Trophoblast cell (in vitro differentiated cells and primary cell): Measurements from ENCODE around the gene ALPK3.

Experiments used
- DNase-seq, 2 donors: peaks; one replicate each; pipeline ENCODE4 v3.0.0-alpha.2; 2016
- H2AFZ ChIP-seq: 2 replicates; pipeline ENCODE4 v1.6.1; 2013; ENCODE audit warnings: low read length, moderate library complexity, mild to moderate bottlenecking; ENCODE audit not compliant: insufficient read depth, poor library complexity
- H2AK5ac ChIP-seq: 2 replicates; pipeline ENCODE4 v1.6.1; 2013; ENCODE audit warnings: mild to moderate bottlenecking, low read length
- H2BK120ac ChIP-seq: 2 replicates; pipeline ENCODE4 v1.6.1; 2013; ENCODE audit warnings: low read length, mild to moderate bottlenecking, moderate library complexity; ENCODE audit not compliant: insufficient read depth, poor library complexity
- H2BK12ac ChIP-seq: 2 replicates; pipeline ENCODE4 v1.6.1; 2013; ENCODE audit warnings: mild to moderate bottlenecking, low read length, moderate library complexity
- H2BK5ac ChIP-seq: 2 replicates; pipeline ENCODE4 v1.6.1; 2013; ENCODE audit warnings: low read length, low read depth, moderate library complexity, mild to moderate bottlenecking; ENCODE audit not compliant: poor library complexity
- H3K14ac ChIP-seq: 2 replicates; pipeline ENCODE4 v1.6.1; 2013; ENCODE audit warnings: mild to moderate bottlenecking, low read length
- H3K18ac ChIP-seq: 2 replicates; pipeline ENCODE4 v1.6.1; 2013; ENCODE audit warnings: mild to moderate bottlenecking, low read length
- H3K23ac ChIP-seq: 2 replicates; pipeline ENCODE4 v1.6.1; 2013; ENCODE audit warnings: low read length
- H3K27ac ChIP-seq: 2 replicates; pipeline ENCODE4 v1.5.1; 2013; ENCODE audit warnings: low read depth, mild to moderate bottlenecking, inconsistent platforms, low read length, moderate library complexity
- H3K27me3 ChIP-seq: 2 replicates; pipeline ENCODE4 v1.6.1; 2013; ENCODE audit warnings: inconsistent platforms, mild to moderate bottlenecking, low read length, moderate library complexity; ENCODE audit not compliant: insufficient read depth
- H3K36me3 ChIP-seq, 2 experiments: 1 replicate in 1 of 2; 2 replicates in 1 of 2; pipeline ENCODE4 v1.6.1; 2013; ENCODE audit warnings: low read length in 2 of 2, mild to moderate bottlenecking in 2 of 2, moderate library complexity in 1 of 2; ENCODE audit not compliant: insufficient read depth in 2 of 2, control insufficient read depth in 1 of 2
- H3K4ac ChIP-seq: 2 replicates; pipeline ENCODE4 v1.6.1; 2013; ENCODE audit warnings: low read depth, mild to moderate bottlenecking, low read length, moderate library complexity
- H3K4me1 ChIP-seq, 2 experiments: 1 replicate in 1 of 2; 2 replicates in 1 of 2; pipeline ENCODE4 v1.6.1; 2013; ENCODE audit warnings: low read length in 2 of 2, mild to moderate bottlenecking in 2 of 2, moderate library complexity in 1 of 2; ENCODE audit not compliant: insufficient read depth in 2 of 2, control insufficient read depth in 1 of 2
- H3K4me2 ChIP-seq: 2 replicates; pipeline ENCODE4 v1.6.1; 2013; ENCODE audit warnings: inconsistent platforms, mild to moderate bottlenecking, low read length, moderate library complexity
- H3K4me3 ChIP-seq: 2 replicates; pipeline ENCODE4 v1.5.1; 2013; ENCODE audit warnings: mild to moderate bottlenecking, low read depth, low read length, inconsistent platforms
- H3K79me1 ChIP-seq: one replicate; pipeline ENCODE4 v1.6.1; 2013; ENCODE audit warnings: low read length
- H3K79me2 ChIP-seq: 2 replicates; pipeline ENCODE4 v1.6.1; 2013; ENCODE audit warnings: low read length, mild to moderate bottlenecking; ENCODE audit not compliant: control insufficient read depth, insufficient read depth, poor library complexity
- H3K9ac ChIP-seq: 2 replicates; pipeline ENCODE4 v1.6.1; 2013; ENCODE audit warnings: mild to moderate bottlenecking, low read length
- H3K9me3 ChIP-seq: 2 replicates; pipeline ENCODE4 v1.6.1; 2013; ENCODE audit warnings: low read depth, mild to moderate bottlenecking, control low read depth, inconsistent platforms, low read length; ENCODE audit not compliant: insufficient read depth
- H4K12ac ChIP-seq: 2 replicates; pipeline ENCODE4 v1.6.1; 2013; ENCODE audit warnings: low read depth, mild to moderate bottlenecking, low read length, moderate library complexity
- H4K8ac ChIP-seq: 2 replicates; pipeline ENCODE4 v1.6.1; 2013; ENCODE audit warnings: low read depth, mild to moderate bottlenecking, low read length, moderate library complexity
- H4K91ac ChIP-seq: one replicate; pipeline ENCODE4 v1.6.1; 2013; ENCODE audit warnings: low read depth, mild to moderate bottlenecking, low read length, moderate library complexity
- WGBS: extraction: QIAGEN DNeasy Blood & Tissue Kit; methylation state at CpG from one replicate; pipeline ENCODE4 v1.1.7; 2013; ENCODE audit warnings: missing lambda C conversion rate; ENCODE audit not compliant: insufficient read length, insufficient coverage; ENCODE audit errors: extremely low coverage; 5-methylcytosine and 5-hydroxymethylcytosine counted together

The ALPK3 gene

DNA sequence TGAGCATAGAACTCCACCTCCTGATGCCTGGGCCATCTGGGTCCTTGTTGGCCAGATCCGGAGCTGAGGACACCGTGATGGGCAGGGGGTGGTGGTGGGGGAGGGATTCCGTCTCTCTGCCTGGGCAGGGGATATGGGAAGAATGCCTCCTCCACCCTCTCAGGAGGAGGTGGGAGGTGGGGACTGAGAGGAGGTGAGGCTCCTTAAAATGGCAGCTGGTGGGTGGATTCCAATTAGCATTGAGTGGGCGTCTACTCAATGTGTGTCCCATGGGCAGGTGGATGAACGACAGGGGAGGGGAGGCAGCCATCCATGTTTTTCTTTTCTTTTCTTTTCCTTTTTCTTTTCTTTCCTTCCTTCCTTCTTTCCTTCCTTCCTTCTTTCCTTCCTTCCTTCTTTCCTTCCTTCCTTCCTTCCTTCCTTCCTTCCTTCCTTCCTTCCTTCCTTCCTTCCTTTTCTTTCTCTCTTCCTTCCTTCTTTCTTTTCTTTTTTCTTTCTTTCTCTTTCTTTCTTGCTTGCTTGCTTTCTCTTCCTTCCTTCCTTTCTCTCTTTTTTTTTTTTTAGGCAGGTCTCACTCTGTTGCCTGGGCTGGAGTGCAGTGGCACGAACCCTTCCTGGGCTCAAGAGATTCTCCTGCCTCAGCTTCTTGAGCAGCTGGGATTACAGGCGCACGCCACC lies 72.3 kb downstream of the ALPK3 start:
- Histone ChIP-seq H3K36me3 (no peaks in the 10 kb centered on the region), H3K4me3 (no peak overlapping the region), H4K91ac (peak overlapping the region; percentile 34), H2BK120ac (no peak overlapping the region), H3K27ac (no peak overlapping the region), H3K23ac (no peak overlapping the region), H3K79me1 (no peaks in the 10 kb centered on the region), H3K4me1 (peaks cover 2% of the 10 kb centered on the region in 2 experiments), H4K8ac (no peak overlapping the region), H3K4ac (no peak overlapping the region), H4K12ac (no peak overlapping the region), H3K9me3 (peaks cover 2% of the 10 kb centered on the region), H3K27me3 (no peaks in the 10 kb centered on the region), H2BK12ac (no peak overlapping the region), H2AFZ (no peak overlapping the region), H2AK5ac (no peak overlapping the region), H3K14ac (no peak overlapping the region), H3K4me2 (no peak overlapping the region), H2BK5ac (no peak overlapping the region), H3K18ac (no peak overlapping the region), H3K79me2 (no peaks in the 10 kb centered on the region), H3K9ac (no peak overlapping the region)
- DNase-seq: no peak
- WGBS: no CpG with 5 or more reads among the region's 8 CpGs

DNA sequence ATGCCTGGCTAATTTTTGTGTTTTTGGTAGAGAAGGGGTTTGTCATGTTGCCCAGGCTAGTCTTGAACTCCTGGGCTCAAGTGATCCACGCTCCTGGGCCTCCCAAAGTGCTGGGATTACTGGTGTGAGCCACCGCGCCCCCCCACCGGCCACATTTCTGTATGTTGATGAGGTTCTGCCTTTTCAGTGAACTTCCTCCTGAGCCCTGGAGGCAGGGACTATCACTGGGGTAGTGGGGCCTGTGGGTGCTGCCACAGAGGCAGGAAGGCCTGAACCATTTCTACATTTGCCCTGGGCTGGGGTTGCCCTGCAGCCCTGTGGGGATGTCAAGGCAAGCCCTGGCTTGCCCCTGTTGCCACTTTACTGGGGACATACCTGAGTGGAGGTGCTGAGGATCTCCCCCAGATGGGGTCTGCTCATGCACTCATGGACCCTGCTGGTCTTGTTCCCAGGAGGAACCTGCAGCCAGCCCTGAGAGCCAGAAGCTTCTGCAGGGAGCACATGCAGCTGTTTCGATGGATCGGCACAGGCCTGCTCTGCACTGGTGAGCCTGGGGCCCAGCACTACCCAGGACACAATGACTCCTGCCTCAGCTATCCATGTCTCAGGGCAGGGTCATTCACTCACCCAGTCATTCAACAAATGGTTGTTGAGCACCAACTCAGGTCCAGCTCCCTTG lies 73.0 kb downstream of the ALPK3 start:
- Histone ChIP-seq H3K4me2 (no peak overlapping the region), H3K9ac (no peak overlapping the region), H2BK12ac (peak overlapping the region; percentile 6), H3K27ac (no peak overlapping the region), H3K14ac (no peak overlapping the region), H3K79me2 (no peaks in the 10 kb centered on the region), H4K12ac (no peak overlapping the region), H2BK120ac (no peak overlapping the region), H3K23ac (no peak overlapping the region), H3K4ac (no peak overlapping the region), H3K9me3 (peaks cover 2% of the 10 kb centered on the region), H2AFZ (no peak overlapping the region), H4K91ac (peak overlapping the region; percentile 34), H2AK5ac (no peak overlapping the region), H4K8ac (peak overlapping the region; percentile 5), H2BK5ac (no peak overlapping the region), H3K79me1 (no peaks in the 10 kb centered on the region), H3K4me3 (no peak overlapping the region), H3K18ac (no peak overlapping the region), H3K27me3 (no peaks in the 10 kb centered on the region), H3K4me1 (peaks cover 8% of the 10 kb centered on the region in 2 experiments), H3K36me3 (no peaks in the 10 kb centered on the region)
- WGBS: no CpG with 5 or more reads among the region's 6 CpGs
- no peak for DNase-seq

DNA sequence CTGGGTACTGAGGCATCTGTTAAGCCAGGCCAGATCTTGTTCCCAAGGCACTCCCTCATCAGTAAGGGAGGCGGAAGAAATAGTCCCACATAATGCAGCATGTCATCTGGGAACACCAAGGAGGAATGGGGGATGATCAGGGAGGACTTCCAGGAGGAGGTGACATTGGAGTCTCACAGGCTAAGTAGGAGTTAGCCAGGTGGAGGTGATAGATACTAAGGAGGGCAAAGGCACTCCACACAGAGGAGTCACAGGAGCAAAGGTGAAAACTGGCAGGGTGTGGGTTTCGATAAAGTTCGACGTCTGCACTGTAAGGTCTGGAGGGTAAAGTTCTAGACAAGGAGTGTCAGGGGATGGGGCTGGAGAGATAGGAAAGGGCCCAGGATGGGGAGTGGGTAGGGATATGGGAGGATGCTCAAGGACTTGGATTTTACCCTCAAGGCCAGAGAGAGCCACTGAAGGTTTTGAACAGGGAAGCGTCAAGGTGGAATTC lies 73.6 kb downstream of the ALPK3 start:
- H2BK120ac ChIP-seq: no peak overlapping the region
- H3K27me3 ChIP-seq: no peaks in the 10 kb centered on the region
- H4K91ac ChIP-seq: peak overlapping the region; percentile 34
- H3K4me3 ChIP-seq: no peak overlapping the region
- no peak for DNase-seq
- peaks cover 10 to 12% of the 10 kb centered on the region in 2 experiments for H3K4me1 ChIP-seq
- no peak overlapping the region for H2BK12ac ChIP-seq
- no CpG with 5 or more reads among the region's 5 CpGs for WGBS
- no peak overlapping the region for H3K14ac ChIP-seq
- no peak overlapping the region for H4K12ac ChIP-seq
- no peak overlapping the region for H2AK5ac ChIP-seq
- no peak overlapping the region for H2AFZ ChIP-seq
- H3K79me1 ChIP-seq: no peaks in the 10 kb centered on the region
- peaks cover 2% of the 10 kb centered on the region for H3K9me3 ChIP-seq
- H3K4me2 ChIP-seq: no peak overlapping the region
- no peak overlapping the region for H3K9ac ChIP-seq
- peak overlapping the region; percentile 5 for H4K8ac ChIP-seq
- no peak overlapping the region for H3K18ac ChIP-seq
- H3K4ac ChIP-seq: no peak overlapping the region
- no peak overlapping the region for H3K27ac ChIP-seq
- no peak overlapping the region for H3K23ac ChIP-seq
- H3K36me3 ChIP-seq: no peaks in the 10 kb centered on the region
- no peaks in the 10 kb centered on the region for H3K79me2 ChIP-seq
- H2BK5ac ChIP-seq: no peak overlapping the region

DNA sequence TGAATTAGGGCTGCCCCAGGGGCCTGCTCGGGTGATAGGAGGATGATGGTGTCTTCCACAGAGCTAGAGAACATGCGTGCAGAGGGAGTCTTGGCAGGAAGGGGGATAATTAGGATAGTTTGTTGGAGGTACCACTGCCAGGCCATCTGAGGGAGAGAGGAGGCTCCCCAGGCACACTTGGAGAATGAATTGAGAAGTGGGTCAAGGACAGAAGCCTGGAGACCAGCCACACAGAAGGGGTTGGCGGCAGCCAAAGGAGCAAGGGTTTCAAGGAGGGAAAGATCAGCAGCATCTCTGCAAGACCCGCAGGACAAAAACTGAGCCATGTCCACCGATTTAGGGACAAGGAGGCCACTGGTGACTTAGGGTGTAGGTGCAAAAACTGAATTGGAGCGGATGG lies 74.2 kb downstream of the ALPK3 start:
- H3K14ac ChIP-seq: no peak overlapping the region
- H3K27me3 ChIP-seq: no peaks in the 10 kb centered on the region
- H3K27ac ChIP-seq: no peak overlapping the region
- H3K4me1 ChIP-seq: peaks cover 10 to 12% of the 10 kb centered on the region in 2 experiments
- H2BK5ac ChIP-seq: no peak overlapping the region
- no peak overlapping the region for H3K4ac ChIP-seq
- H3K9me3 ChIP-seq: peaks cover 2% of the 10 kb centered on the region
- DNase-seq: no peak
- H3K4me3 ChIP-seq: no peak overlapping the region
- no peak overlapping the region for H2BK12ac ChIP-seq
- no peak overlapping the region for H3K4me2 ChIP-seq
- no peak overlapping the region for H3K18ac ChIP-seq
- H3K9ac ChIP-seq: no peak overlapping the region
- H4K8ac ChIP-seq: no peak overlapping the region
- H4K91ac ChIP-seq: no peak overlapping the region
- no peak overlapping the region for H2AFZ ChIP-seq
- no peak overlapping the region for H4K12ac ChIP-seq
- H2BK120ac ChIP-seq: no peak overlapping the region
- H3K79me2 ChIP-seq: no peaks in the 10 kb centered on the region
- no peak overlapping the region for H3K23ac ChIP-seq
- H2AK5ac ChIP-seq: no peak overlapping the region
- H3K36me3 ChIP-seq: no peaks in the 10 kb centered on the region
- no peaks in the 10 kb centered on the region for H3K79me1 ChIP-seq
- WGBS: no CpG with 5 or more reads among the region's 6 CpGs
